Measurements from ENCODE around the gene ARL6IP4. TPM values are rescaled to one million over a fixed set of nuclear protein-coding genes. Genes with fewer than 3 reads are reported as not detected.

The ARL6IP4 gene
- total RNA-seq, 1 experiment from 2014 or later: 189 TPM

- CTCF ChIA-PET: no interaction called here
- Histone ChIP-seq H3K4me3 (ENCODE audit: low read depth, low read length, poor library complexity, severe bottlenecking) (no peak overlapping the region), H3K27me3 (replicated peaks; ENCODE audit: insufficient read depth, low read depth, low read length, poor library complexity) (no peaks in the 10 kb centered on the region), H3K4me1 (ENCODE audit: insufficient read depth, low read length, poor library complexity, severe bottlenecking) (no peaks in the 10 kb centered on the region), H3K27ac (ENCODE audit: low read depth, low read length, poor library complexity, severe bottlenecking) (no peak overlapping the region), H3K36me3 (ENCODE audit: insufficient read depth, low read length, poor library complexity, severe bottlenecking) (no peaks in the 10 kb centered on the region), H3K9me3 (ENCODE audit: low read depth, low read length, poor library complexity, severe bottlenecking) (no peaks in the 10 kb centered on the region)
- intact Hi-C loops (cut with micrococcal nuclease; ENCODE audit: unreplicated experiment): no loop called here
- BruUV-seq (replicated peaks): no TSS peak
- POLR2A ChIA-PET (ENCODE audit: low non-redundant PET): no interaction called here
- TF ChIP-seq CTCF (conservative IDR thresholded peaks at IDR 0.05; ENCODE audit: low read depth, low read length) (no peak), EZH2 (IDR thresholded peaks at IDR 0.05; ENCODE audit: borderline replicate concordance, low read depth, low read length, poor library complexity, severe bottlenecking) (no peak)
- no peak for DNase-seq (ENCODE audit: low spot score)
Observed at GRCh38 chr12:123001464-123001863, 21.0 kb downstream of the ARL6IP4 start.

GRCh38 chr12:123003257-123003656 is 22.8 kb downstream of the ARL6IP4 start:
- POLR2A ChIA-PET (ENCODE audit: low non-redundant PET): no interaction called here
- H3K9me3 ChIP-seq (ENCODE audit: low read depth, low read length, poor library complexity, severe bottlenecking): no peaks in the 10 kb centered on the region
- CTCF ChIA-PET: no interaction called here
- no TSS peak for BruUV-seq (replicated peaks)
- no peaks in the 10 kb centered on the region for H3K36me3 ChIP-seq (ENCODE audit: insufficient read depth, low read length, poor library complexity, severe bottlenecking)
- intact Hi-C loops (cut with micrococcal nuclease; ENCODE audit: unreplicated experiment): no loop called here
- TF ChIP-seq CTCF (conservative IDR thresholded peaks at IDR 0.05; ENCODE audit: low read depth, low read length) (no peak), EZH2 (IDR thresholded peaks at IDR 0.05; ENCODE audit: borderline replicate concordance, low read depth, low read length, poor library complexity, severe bottlenecking) (no peak)
- no peaks in the 10 kb centered on the region for H3K4me1 ChIP-seq (ENCODE audit: insufficient read depth, low read length, poor library complexity, severe bottlenecking)
- no peak for DNase-seq (ENCODE audit: low spot score)
- H3K27me3 ChIP-seq (replicated peaks; ENCODE audit: insufficient read depth, low read depth, low read length, poor library complexity): no peaks in the 10 kb centered on the region
- H3K27ac ChIP-seq (ENCODE audit: low read depth, low read length, poor library complexity, severe bottlenecking): no peak overlapping the region
- no peak overlapping the region for H3K4me3 ChIP-seq (ENCODE audit: low read depth, low read length, poor library complexity, severe bottlenecking)

- intact Hi-C loops (cut with micrococcal nuclease; ENCODE audit: unreplicated experiment): no loop called here
- no peak overlapping the region for H3K4me3 ChIP-seq (ENCODE audit: low read depth, low read length, poor library complexity, severe bottlenecking)
- H3K27me3 ChIP-seq (replicated peaks; ENCODE audit: insufficient read depth, low read depth, low read length, poor library complexity): no peaks in the 10 kb centered on the region
- no TSS peak for BruUV-seq (replicated peaks)
- POLR2A ChIA-PET (ENCODE audit: low non-redundant PET): no interaction called here
- H3K27ac ChIP-seq (ENCODE audit: low read depth, low read length, poor library complexity, severe bottlenecking): no peak overlapping the region
- TF ChIP-seq EZH2 (IDR thresholded peaks at IDR 0.05; ENCODE audit: borderline replicate concordance, low read depth, low read length, poor library complexity, severe bottlenecking) (no peak), CTCF (conservative IDR thresholded peaks at IDR 0.05; ENCODE audit: low read depth, low read length) (no peak)
- CTCF ChIA-PET: no interaction called here
- no peak for DNase-seq (ENCODE audit: low spot score)
- no peaks in the 10 kb centered on the region for H3K9me3 ChIP-seq (ENCODE audit: low read depth, low read length, poor library complexity, severe bottlenecking)
- no peaks in the 10 kb centered on the region for H3K36me3 ChIP-seq (ENCODE audit: insufficient read depth, low read length, poor library complexity, severe bottlenecking)
- no peaks in the 10 kb centered on the region for H3K4me1 ChIP-seq (ENCODE audit: insufficient read depth, low read length, poor library complexity, severe bottlenecking)
Observed at GRCh38 chr12:123004287-123004686, 23.8 kb downstream of the ARL6IP4 start.

All from A673 (cell line).